Panc1 (cell line): ENCODE measurements around the gene SLC16A11. TPM values are rescaled to one million over a fixed set of nuclear protein-coding genes. Genes with fewer than 3 reads are reported as not detected.

Experiments
- ATAC-seq: fragments of 200-7000 bp; cut with Tn5 transposase; 2 replicates; pipeline ENCODE4 v1.9.1; 2020; ENCODE audit warnings: mild to moderate bottlenecking, moderate library complexity
- BruUV-seq: library from RNA; stranded (reverse); fragments of 400-500 nt; replicated peaks from 2 replicates; lab custom pipeline; 2021; lab: Mats Ljungman, UMichigan
- CTCF ChIA-PET: fragments of 300-600 bp; sonication (Branson Sonifier 250); formaldehyde crosslinking; loops from one replicate; lab custom pipeline; 2022; ENCODE audit warnings: antibody characterized with exemption; lab: Charles Lee
- POLR2A ChIA-PET: fragments of 300-600 bp; sonication (Branson Sonifier 250); formaldehyde crosslinking; loops from one replicate; lab custom pipeline; 2022; ENCODE audit warnings: antibody characterized with exemption; lab: Charles Lee
- DNase-seq: peaks from one replicate; pipeline ENCODE4 v3.0.0-alpha.2; 2010; ENCODE audit warnings: low read depth, low spot score
- H3K27ac ChIP-seq: 2 replicates; pipeline ENCODE4 v1.5.1; 2011; ENCODE audit warnings: mild to moderate bottlenecking, low read length, inconsistent platforms
- H3K27me3 ChIP-seq: fragments of 200-500 bp; sonication (Bioruptor generic); 2 replicates; pipeline ENCODE4 v1.6.0; 2014; ENCODE audit warnings: low read length, inconsistent platforms; ENCODE audit not compliant: control insufficient read depth, insufficient read depth
- H3K36me3 ChIP-seq: fragments of 200-500 bp; sonication (Bioruptor generic); 2 replicates; pipeline ENCODE4 v1.5.1; 2014; ENCODE audit warnings: inconsistent platforms, mild to moderate bottlenecking, low read length, moderate library complexity; ENCODE audit not compliant: control insufficient read depth, insufficient read depth
- H3K4me1 ChIP-seq: 2 replicates; pipeline ENCODE4 v1.5.1; 2011; ENCODE audit warnings: inconsistent platforms, mild to moderate bottlenecking, low read length, moderate library complexity; ENCODE audit not compliant: control insufficient read depth, insufficient read depth
- H3K4me3 ChIP-seq, 2 experiments: 2 replicates each; pipeline ENCODE4 v1.5.1; 2011 to 2012; ENCODE audit warnings: low read depth in 2 of 2, low read length in 2 of 2, mild to moderate bottlenecking in 2 of 2, inconsistent platforms in 1 of 2, moderate library complexity in 1 of 2
- H3K9me3 ChIP-seq: fragments of 200-500 bp; sonication (Bioruptor generic); 2 replicates; pipeline ENCODE4 v1.5.1; 2014; ENCODE audit warnings: low read depth, mild to moderate bottlenecking, inconsistent platforms, low read length, moderate library complexity; ENCODE audit not compliant: control insufficient read depth, insufficient read depth
- POLR2AphosphoS5 ChIP-seq: IDR thresholded peaks from 2 replicates; pipeline ENCODE4 v1.6.1; 2012; ENCODE audit warnings: mild to moderate bottlenecking, low read depth, low read length, moderate library complexity
- SIN3A ChIP-seq: IDR thresholded peaks from 2 replicates; pipeline ENCODE4 v1.6.1; 2012; ENCODE audit warnings: low read depth, mild to moderate bottlenecking, low read length, moderate library complexity, borderline replicate concordance; ENCODE audit not compliant: insufficient read depth
- TCF7L2 ChIP-seq: IDR thresholded peaks from 2 replicates; pipeline ENCODE4 v1.6.1; 2011; ENCODE audit warnings: mild to moderate bottlenecking, low read depth, low read length, inconsistent platforms
- in situ Hi-C: cut with HindIII; loops from 2 replicates; pipeline ENCODE4 v1.10.0; 2016; ENCODE audit warnings: low sequenced_read_pairs, low pct_unique_long_range_greater_than_20kb
- intact Hi-C: fragments of 100-400 bp; cut with micrococcal nuclease; formaldehyde crosslinking; loops from one replicate; pipeline ENCODE4 v1.10.0; 2022; ENCODE audit not compliant: unreplicated experiment
- total RNA-seq: library from RNA; stranded (reverse); gene quantifications from one replicate; pipeline ENCODE4 v1.2.1, GENCODE V29; 2021; ENCODE audit not compliant: unreplicated experiment
- TF ChIP-seq, protein P1 (sequence below), 2 experiments: IDR thresholded peaks; 2 replicates each; pipeline ENCODE4 v1.6.1; 2011 to 2012; ENCODE audit warnings: low read depth in 2 of 2, control low read depth in 1 of 2, low read length in 1 of 2, mild to moderate bottlenecking in 1 of 2, moderate library complexity in 1 of 2; ENCODE audit not compliant: insufficient read depth in 1 of 2
- TF ChIP-seq, protein P2 (sequence below): fragments of 450-650 bp; IDR thresholded peaks from 2 replicates; pipeline ENCODE4 v1.5.1; 2017; ENCODE audit warnings: mild to moderate bottlenecking

Gene SLC16A11
- total RNA-seq, 1 experiment from 2014 or later: not detected

DNA sequence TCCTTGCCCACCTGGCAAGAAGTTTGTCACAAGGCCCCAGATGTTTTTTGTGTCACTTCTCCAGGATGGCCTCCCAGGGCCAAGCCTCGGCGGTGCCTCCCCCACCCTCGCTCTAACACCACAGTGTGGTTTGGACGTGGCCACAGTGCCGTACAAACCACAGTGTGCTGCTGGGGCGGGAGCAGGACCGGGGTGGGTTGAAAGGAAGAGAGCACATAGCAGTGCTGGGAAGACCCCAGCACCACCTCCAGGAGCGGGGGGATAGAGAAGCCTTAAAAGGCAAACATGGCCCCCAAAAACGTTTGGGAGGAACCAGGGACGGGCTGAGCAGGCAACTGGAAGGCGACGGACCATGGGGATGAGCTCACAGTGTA is 26.1 kb downstream of the SLC16A11 start:
- intact Hi-C loops (no loop called here), in situ Hi-C loops (no loop called here)
- TF ChIP-seq, protein P1, sequence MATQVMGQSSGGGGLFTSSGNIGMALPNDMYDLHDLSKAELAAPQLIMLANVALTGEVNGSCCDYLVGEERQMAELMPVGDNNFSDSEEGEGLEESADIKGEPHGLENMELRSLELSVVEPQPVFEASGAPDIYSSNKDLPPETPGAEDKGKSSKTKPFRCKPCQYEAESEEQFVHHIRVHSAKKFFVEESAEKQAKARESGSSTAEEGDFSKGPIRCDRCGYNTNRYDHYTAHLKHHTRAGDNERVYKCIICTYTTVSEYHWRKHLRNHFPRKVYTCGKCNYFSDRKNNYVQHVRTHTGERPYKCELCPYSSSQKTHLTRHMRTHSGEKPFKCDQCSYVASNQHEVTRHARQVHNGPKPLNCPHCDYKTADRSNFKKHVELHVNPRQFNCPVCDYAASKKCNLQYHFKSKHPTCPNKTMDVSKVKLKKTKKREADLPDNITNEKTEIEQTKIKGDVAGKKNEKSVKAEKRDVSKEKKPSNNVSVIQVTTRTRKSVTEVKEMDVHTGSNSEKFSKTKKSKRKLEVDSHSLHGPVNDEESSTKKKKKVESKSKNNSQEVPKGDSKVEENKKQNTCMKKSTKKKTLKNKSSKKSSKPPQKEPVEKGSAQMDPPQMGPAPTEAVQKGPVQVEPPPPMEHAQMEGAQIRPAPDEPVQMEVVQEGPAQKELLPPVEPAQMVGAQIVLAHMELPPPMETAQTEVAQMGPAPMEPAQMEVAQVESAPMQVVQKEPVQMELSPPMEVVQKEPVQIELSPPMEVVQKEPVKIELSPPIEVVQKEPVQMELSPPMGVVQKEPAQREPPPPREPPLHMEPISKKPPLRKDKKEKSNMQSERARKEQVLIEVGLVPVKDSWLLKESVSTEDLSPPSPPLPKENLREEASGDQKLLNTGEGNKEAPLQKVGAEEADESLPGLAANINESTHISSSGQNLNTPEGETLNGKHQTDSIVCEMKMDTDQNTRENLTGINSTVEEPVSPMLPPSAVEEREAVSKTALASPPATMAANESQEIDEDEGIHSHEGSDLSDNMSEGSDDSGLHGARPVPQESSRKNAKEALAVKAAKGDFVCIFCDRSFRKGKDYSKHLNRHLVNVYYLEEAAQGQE (IDR thresholded peaks at IDR 0.05; ENCODE audit: insufficient read depth in 1 of 2, low read depth in 2 of 2, low read length in 1 of 2): no peak
- TF ChIP-seq POLR2AphosphoS5 (no peak), TCF7L2 (no peak), SIN3A (no peak)
- TF ChIP-seq, protein P2, sequence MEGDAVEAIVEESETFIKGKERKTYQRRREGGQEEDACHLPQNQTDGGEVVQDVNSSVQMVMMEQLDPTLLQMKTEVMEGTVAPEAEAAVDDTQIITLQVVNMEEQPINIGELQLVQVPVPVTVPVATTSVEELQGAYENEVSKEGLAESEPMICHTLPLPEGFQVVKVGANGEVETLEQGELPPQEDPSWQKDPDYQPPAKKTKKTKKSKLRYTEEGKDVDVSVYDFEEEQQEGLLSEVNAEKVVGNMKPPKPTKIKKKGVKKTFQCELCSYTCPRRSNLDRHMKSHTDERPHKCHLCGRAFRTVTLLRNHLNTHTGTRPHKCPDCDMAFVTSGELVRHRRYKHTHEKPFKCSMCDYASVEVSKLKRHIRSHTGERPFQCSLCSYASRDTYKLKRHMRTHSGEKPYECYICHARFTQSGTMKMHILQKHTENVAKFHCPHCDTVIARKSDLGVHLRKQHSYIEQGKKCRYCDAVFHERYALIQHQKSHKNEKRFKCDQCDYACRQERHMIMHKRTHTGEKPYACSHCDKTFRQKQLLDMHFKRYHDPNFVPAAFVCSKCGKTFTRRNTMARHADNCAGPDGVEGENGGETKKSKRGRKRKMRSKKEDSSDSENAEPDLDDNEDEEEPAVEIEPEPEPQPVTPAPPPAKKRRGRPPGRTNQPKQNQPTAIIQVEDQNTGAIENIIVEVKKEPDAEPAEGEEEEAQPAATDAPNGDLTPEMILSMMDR: no peak
- POLR2A ChIA-PET: no interaction called here
- ATAC-seq (no peak), DNase-seq (no peak)
- BruUV-seq: no TSS peak
- Histone ChIP-seq H3K4me1 (peaks cover 29% of the 10 kb centered on the region), H3K27ac (peak overlapping the region; percentile 54; the same call in 1 of the 2 replicates), H3K36me3 (peaks cover 11% of the 10 kb centered on the region; the same call in 1 of the 2 replicates), H3K27me3 (no peaks in the 10 kb centered on the region), H3K4me3 (no peak overlapping the region), H3K9me3 (no peaks in the 10 kb centered on the region)
- CTCF ChIA-PET: no interaction called here

DNA sequence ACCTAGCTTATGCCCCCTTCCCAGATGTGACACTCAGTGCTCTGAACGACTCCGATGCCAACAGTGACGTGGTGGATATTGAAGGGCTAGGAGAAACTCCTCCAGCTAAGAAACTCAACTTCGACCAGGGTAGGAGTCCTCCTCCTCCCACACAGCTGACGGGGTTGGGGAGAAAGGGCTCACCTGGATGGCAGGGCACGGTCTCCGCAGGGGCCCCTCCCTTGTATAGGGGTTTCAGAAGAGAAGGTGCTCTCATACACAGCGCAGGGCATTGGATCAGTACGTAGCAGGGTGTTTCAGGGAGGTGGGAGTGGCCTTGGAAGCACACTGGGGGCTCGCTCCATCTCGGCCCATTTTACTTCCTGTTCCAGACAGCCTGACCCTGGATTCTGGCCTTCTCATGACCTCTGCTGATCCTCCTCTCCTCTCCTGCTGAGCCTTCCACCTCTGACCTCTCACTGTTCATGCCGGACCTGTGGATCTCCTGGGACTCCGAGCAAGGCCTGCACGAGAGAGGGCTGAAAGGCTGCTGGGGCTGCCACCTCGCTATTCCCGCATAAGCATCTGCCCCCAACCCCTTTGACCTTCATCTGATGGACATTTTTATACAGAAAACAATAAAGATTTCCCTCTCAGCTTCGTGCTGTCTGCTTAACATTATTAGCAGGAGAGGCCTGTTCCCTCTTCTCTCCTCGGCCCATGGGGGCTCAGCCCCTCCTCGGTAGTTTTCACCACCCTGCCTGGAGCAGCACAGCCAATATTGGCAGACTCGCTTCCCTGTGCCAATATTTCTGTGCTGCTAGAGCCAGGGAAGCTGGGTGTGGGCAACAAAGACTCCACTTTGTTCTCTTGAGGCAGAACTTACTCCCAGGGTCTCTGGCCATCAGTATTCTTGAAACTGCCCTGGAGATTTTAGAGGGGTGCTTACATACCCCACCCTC is 26.7 kb downstream of the SLC16A11 start:
- DNase-seq (no peak), ATAC-seq (no peak)
- peak overlapping the region; percentile 23; the same call in 1 of the 2 replicates for H3K27ac ChIP-seq
- TF ChIP-seq, protein P1 (IDR thresholded peaks at IDR 0.05; ENCODE audit: insufficient read depth in 1 of 2, low read depth in 2 of 2, low read length in 1 of 2): no peak
- TF ChIP-seq SIN3A (no peak), TCF7L2 (no peak)
- peaks cover 11% of the 10 kb centered on the region; the same call in 1 of the 2 replicates for H3K36me3 ChIP-seq
- H3K9me3 ChIP-seq: no peaks in the 10 kb centered on the region
- POLR2A ChIA-PET: no interaction called here
- no peaks in the 10 kb centered on the region for H3K27me3 ChIP-seq
- peaks cover 29% of the 10 kb centered on the region for H3K4me1 ChIP-seq
- in situ Hi-C loops: no loop called here
- H3K4me3 ChIP-seq: no peak overlapping the region
- CTCF ChIA-PET: no interaction called here
- intact Hi-C loops: no loop called here
- BruUV-seq: no TSS peak
